ENCODE data around the gene TINAGL1.

- no peak for TF ChIP-seq CTCF (IDR thresholded peaks at IDR 0.05)
- TF ChIP-seq POLR2A (IDR thresholded peaks at IDR 0.05) = no peak
Measured at GRCh38 chr1:31556481-31557006, 19.8 kb upstream of the TINAGL1 start.

Measured in right lobe of liver (tissue), 4 donors.